Caco-2 (cell line): Measurements from ENCODE around the gene KRTAP4-11. TPM values are rescaled to one million over a fixed set of nuclear protein-coding genes. Genes with fewer than 3 reads are reported as not detected.
"Not testable (repeated sequence)": the region's sequence is repeated elsewhere in the genome, so short reads cannot be mapped to it uniquely, and the experiment has no call there.

Source experiments
- BruUV-seq: library from RNA; stranded (reverse); fragments of 400-500 nt; replicated peaks from 2 replicates; lab custom pipeline; 2021; lab: Mats Ljungman, UMichigan
- CTCF ChIA-PET: fragments of 300-600 bp; sonication (Branson Sonifier 250); formaldehyde crosslinking; loops from one replicate; lab custom pipeline; 2022; ENCODE audit warnings: antibody characterized with exemption; lab: Charles Lee
- POLR2A ChIA-PET: fragments of 300-600 bp; sonication (Branson Sonifier 250); formaldehyde crosslinking; loops from one replicate; lab custom pipeline; 2022; ENCODE audit warnings: antibody characterized with exemption; lab: Charles Lee
- DNase-seq, 2 experiments: peaks; one replicate each; pipeline versions ENCODE4 v3.0.0 to v3.0.0-alpha.2; 2020 to 2022
- H3K27me3 ChIP-seq: replicated peaks from 2 replicates; pipeline ENCODE4 v1.6.0; 2011; ENCODE audit warnings: low read length; ENCODE audit not compliant: control insufficient read depth, insufficient read depth
- H3K36me3 ChIP-seq: 2 replicates; pipeline ENCODE4 v1.5.1; 2011; ENCODE audit warnings: low read length; ENCODE audit not compliant: control insufficient read depth, insufficient read depth
- H3K4me1 ChIP-seq: fragments of 250-450 bp; sonication (Bioruptor Pico); 2 replicates; pipeline ENCODE4 v1.5.1; 2020; ENCODE audit warnings: mild to moderate bottlenecking
- H3K4me3 ChIP-seq: 2 replicates; pipeline ENCODE4 v1.5.1; 2011; ENCODE audit warnings: low read depth, mild to moderate bottlenecking, control low read depth, low read length
- H3K9me3 ChIP-seq: fragments of 250-450 bp; sonication (Bioruptor Pico); 2 replicates; pipeline ENCODE4 v1.5.1; 2020; ENCODE audit warnings: mild to moderate bottlenecking, moderate library complexity
- H3K27ac Mint-ChIP-seq: one replicate; pipeline ENCODE4 v1.8.0; 2022; ENCODE audit warnings: mixed read lengths; ENCODE audit not compliant: unreplicated experiment
- H3K27me3 Mint-ChIP-seq: one replicate; pipeline ENCODE4 v1.8.0; 2022; ENCODE audit warnings: mixed read lengths; ENCODE audit not compliant: insufficient read depth, unreplicated experiment
- H3K36me3 Mint-ChIP-seq: one replicate; pipeline ENCODE4 v1.8.0; 2022; ENCODE audit warnings: mild to moderate bottlenecking, mixed read lengths; ENCODE audit not compliant: insufficient read depth, unreplicated experiment
- H3K4me1 Mint-ChIP-seq: one replicate; pipeline ENCODE4 v1.8.0; 2022; ENCODE audit warnings: low read depth, mixed read lengths; ENCODE audit not compliant: unreplicated experiment
- H3K4me3 Mint-ChIP-seq: one replicate; pipeline ENCODE4 v1.8.0; 2022; ENCODE audit warnings: mild to moderate bottlenecking, moderate library complexity, mixed read lengths; ENCODE audit not compliant: unreplicated experiment
- H3K9me3 Mint-ChIP-seq: one replicate; pipeline ENCODE4 v1.8.0; 2022; ENCODE audit warnings: mixed read lengths; ENCODE audit not compliant: unreplicated experiment
- CTCF ChIP-seq, 2 experiments: fragments of 200-600 bp in 1 of 2; IDR thresholded peaks; 1 replicate in 1 of 2; 2 replicates in 1 of 2; pipeline versions ENCODE4 v1.5.1 to v1.8.0; 2011 to 2022; ENCODE audit warnings: antibody characterized with exemption in 1 of 2, control low read depth in 1 of 2, inconsistent platforms in 1 of 2, low read depth in 1 of 2, low read length in 1 of 2, mild to moderate bottlenecking in 1 of 2, moderate library complexity in 1 of 2; ENCODE audit not compliant: insufficient read depth in 1 of 2, severe bottlenecking in 1 of 2, unreplicated experiment in 1 of 2
- intact Hi-C: fragments of 100-400 bp; cut with micrococcal nuclease; formaldehyde crosslinking; loops from one replicate; pipeline ENCODE4 v1.10.0; 2022; ENCODE audit not compliant: unreplicated experiment
- total RNA-seq: library from RNA; stranded (reverse); gene quantifications from 2 replicates; pipeline ENCODE4 v1.2.3, GENCODE V29; 2022

Gene KRTAP4-11
- total RNA-seq, 1 experiment from 2014 or later, result not detected

DNA sequence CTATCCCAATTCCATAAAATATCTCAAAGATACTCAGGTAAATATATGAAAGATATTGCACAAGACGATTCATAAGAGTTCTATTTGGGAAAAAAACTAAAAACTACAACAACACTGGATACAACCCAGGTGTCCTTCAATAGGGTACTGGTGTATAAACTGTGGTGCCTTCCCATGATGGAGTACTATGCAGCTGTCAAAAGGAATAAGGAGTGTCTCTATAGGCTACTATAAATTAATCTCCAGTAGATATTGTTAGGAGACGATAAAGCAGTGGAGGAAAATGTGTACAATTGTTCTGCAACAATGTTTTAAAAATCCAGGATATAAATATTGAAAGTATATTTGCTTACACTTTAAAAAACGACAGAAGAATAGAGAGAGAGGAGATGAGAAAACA is 8.2 kb upstream of the KRTAP4-11 start:
- no peaks in the 10 kb centered on the region for H3K27me3 Mint-ChIP-seq
- intact Hi-C loops, result no loop called here
- ChIA-PET POLR2A (no interaction called here), CTCF (no interaction called here)
- no peaks in the 10 kb centered on the region for H3K36me3 ChIP-seq
- DNase-seq, result no peak
- H3K27ac Mint-ChIP-seq, result no peak overlapping the region
- H3K4me1 ChIP-seq, result no peaks in the 10 kb centered on the region
- H3K4me3 Mint-ChIP-seq, result no peak overlapping the region
- H3K27me3 ChIP-seq, result no peaks in the 10 kb centered on the region
- TF ChIP-seq CTCF (IDR thresholded peaks at IDR 0.05; ENCODE audit: insufficient read depth in 1 of 2, low read depth in 1 of 2, low read length in 1 of 2, severe bottlenecking in 1 of 2, unreplicated experiment in 1 of 2), result no peak
- H3K9me3 Mint-ChIP-seq, result peaks cover 12% of the 10 kb centered on the region
- no TSS peak for BruUV-seq
- H3K4me3 ChIP-seq, result no peak overlapping the region
- H3K4me1 Mint-ChIP-seq, result no peaks in the 10 kb centered on the region
- no peaks in the 10 kb centered on the region for H3K9me3 ChIP-seq
- H3K36me3 Mint-ChIP-seq, result no peaks in the 10 kb centered on the region

GRCh38 chr17:41125064-41125463 is 6.9 kb upstream of the KRTAP4-11 start:
- intact Hi-C loops, result no loop called here
- CTCF ChIA-PET, result no interaction called here
- Mint-ChIP-seq H3K4me3 (no peak overlapping the region), H3K36me3 (no peaks in the 10 kb centered on the region), H3K9me3 (peaks cover 4% of the 10 kb centered on the region), H3K4me1 (no peaks in the 10 kb centered on the region), H3K27me3 (no peaks in the 10 kb centered on the region), H3K27ac (no peak overlapping the region)
- no peak for TF ChIP-seq CTCF (IDR thresholded peaks at IDR 0.05; ENCODE audit: insufficient read depth in 1 of 2, low read depth in 1 of 2, low read length in 1 of 2, severe bottlenecking in 1 of 2, unreplicated experiment in 1 of 2)
- POLR2A ChIA-PET, result no interaction called here
- Histone ChIP-seq H3K27me3 (no peaks in the 10 kb centered on the region), H3K9me3 (no peaks in the 10 kb centered on the region), H3K4me1 (no peaks in the 10 kb centered on the region), H3K36me3 (no peaks in the 10 kb centered on the region), H3K4me3 (no peak overlapping the region)
- no TSS peak for BruUV-seq
- no peak for DNase-seq

DNA sequence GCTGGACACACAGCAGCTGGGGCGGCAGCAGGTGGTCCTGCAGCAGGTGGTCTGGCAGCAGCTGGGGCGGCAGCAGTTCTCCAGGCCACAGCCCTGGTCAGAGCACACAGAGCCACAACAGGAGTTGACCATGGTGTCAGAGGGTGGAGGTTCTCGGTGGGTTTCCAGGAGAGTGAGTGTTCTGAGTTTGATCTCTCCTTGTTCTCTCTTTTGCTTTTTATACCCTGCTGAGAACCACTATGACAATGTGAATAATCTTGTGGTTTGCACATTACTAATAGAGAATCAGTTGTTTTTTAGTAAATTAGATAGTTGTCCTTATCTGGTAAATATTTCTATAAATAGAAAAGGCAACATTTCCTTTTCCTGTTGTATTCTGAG is 5.8 kb upstream of the KRTAP4-11 start, which contains the start of gene KRTAP4-12:
TSS of gene KRTAP4-12 (minus strand) at position 192 of the 381 bp plus-strand sequence. CDS start at position 132, 60 bp downstream.
- intact Hi-C loops, H3K9me3 Mint-ChIP-seq, H3K27me3 Mint-ChIP-seq, H3K4me3 Mint-ChIP-seq, H3K9me3 ChIP-seq, H3K4me1 ChIP-seq, H3K27me3 ChIP-seq, H3K36me3 Mint-ChIP-seq, BruUV-seq, H3K36me3 ChIP-seq, H3K4me1 Mint-ChIP-seq, H3K27ac Mint-ChIP-seq, POLR2A ChIA-PET, CTCF ChIA-PET, DNase-seq, H3K4me3 ChIP-seq: not testable (repeated sequence)

DNA sequence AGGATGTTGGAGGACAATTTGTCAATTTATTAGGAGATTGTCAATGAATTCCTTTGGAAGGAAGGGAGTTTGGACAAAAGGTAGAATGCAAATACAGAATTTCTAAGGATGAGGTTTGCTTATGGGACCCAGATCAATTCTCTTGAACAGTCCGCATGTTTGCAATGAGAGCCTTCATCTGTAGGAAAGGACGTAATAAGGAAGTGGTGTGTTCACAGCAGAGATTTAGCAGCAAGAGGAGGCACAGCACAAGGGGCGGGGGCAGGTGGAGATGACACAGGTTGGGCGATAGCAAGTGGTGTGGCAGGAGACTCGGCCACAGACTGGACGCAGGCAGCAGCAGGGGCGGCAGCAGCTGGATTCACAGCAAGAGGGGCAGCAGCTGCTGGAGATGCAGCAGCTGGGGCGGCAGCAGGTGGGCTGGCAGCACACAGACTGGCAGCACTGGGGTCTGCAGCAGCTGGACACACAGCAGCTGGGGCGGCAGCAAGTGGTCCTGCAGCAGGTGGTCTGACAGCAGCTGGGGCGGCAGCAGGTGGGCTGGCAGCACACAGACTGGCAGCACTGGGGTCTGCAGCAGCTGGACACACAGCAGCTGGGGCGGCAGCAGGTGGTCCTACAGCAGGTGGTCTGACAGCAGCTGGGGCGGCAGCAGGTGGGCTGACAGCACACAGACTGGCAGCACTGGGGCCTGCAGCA is 5.3 kb upstream of the KRTAP4-11 start:
- POLR2A ChIA-PET, H3K4me3 ChIP-seq, H3K27ac Mint-ChIP-seq, H3K9me3 Mint-ChIP-seq, DNase-seq, H3K9me3 ChIP-seq, H3K36me3 Mint-ChIP-seq, CTCF ChIA-PET, H3K27me3 Mint-ChIP-seq, H3K4me3 Mint-ChIP-seq, intact Hi-C loops, H3K36me3 ChIP-seq, BruUV-seq, H3K27me3 ChIP-seq, H3K4me1 Mint-ChIP-seq, H3K4me1 ChIP-seq: not testable (repeated sequence)
